IMR-90 (cell line): ENCODE measurements around the gene SATB2. TPM values are rescaled to one million over a fixed set of nuclear protein-coding genes. Genes with fewer than 3 reads are reported as not detected.

Experiments used
- ATAC-seq: fragments of 200-7000 bp; cut with Tn5 transposase; 2 replicates; pipeline ENCODE4 v1.9.1; 2020; ENCODE audit warnings: low read depth, mild to moderate bottlenecking, moderate library complexity
- BruUV-seq: library from RNA; stranded (reverse); fragments of 400-500 nt; replicated peaks from 2 replicates; lab custom pipeline; 2021; lab: Mats Ljungman, UMichigan
- CTCF ChIA-PET: fragments of 300-600 bp; formaldehyde crosslinking; extraction: SDS; loops from one replicate; lab custom pipeline; 2021; ENCODE audit warnings: antibody characterized with exemption; lab: Yijun Ruan, JAX
- POLR2A ChIA-PET: fragments of 300-600 bp; sonication (Branson Sonifier 250); formaldehyde crosslinking; loops from one replicate; lab custom pipeline; 2022; ENCODE audit warnings: antibody characterized with exemption; ENCODE audit not compliant: unreplicated experiment; lab: Charles Lee
- DNase-seq: peaks from one replicate; pipeline ENCODE4 v3.0.0; 2013
- H2AFZ ChIP-seq: replicated peaks from 2 replicates; pipeline ENCODE3; 2013; ENCODE audit warnings: low read length, mild to moderate bottlenecking; ENCODE audit not compliant: poor library complexity
- H2AK5ac ChIP-seq: 2 replicates; pipeline ENCODE4 v1.6.1; 2013; ENCODE audit warnings: low read depth, low read length, inconsistent platforms
- H2AK9ac ChIP-seq: replicated peaks from 2 replicates; pipeline ENCODE3; 2013; ENCODE audit warnings: mild to moderate bottlenecking, low read depth, low read length, moderate library complexity; ENCODE audit not compliant: poor library complexity
- H2BK120ac ChIP-seq: 2 replicates; pipeline ENCODE4 v1.6.1; 2013; ENCODE audit warnings: low read depth, low read length, inconsistent platforms
- H2BK15ac ChIP-seq: 3 replicates; pipeline ENCODE4 v1.6.1; 2013; ENCODE audit warnings: low read depth, low read length, inconsistent platforms
- H2BK20ac ChIP-seq: 2 replicates; pipeline ENCODE4 v1.6.1; 2013; ENCODE audit warnings: low read depth, mild to moderate bottlenecking, inconsistent platforms, low read length, moderate library complexity
- H2BK5ac ChIP-seq: 2 replicates; pipeline ENCODE4 v1.6.1; 2013; ENCODE audit warnings: mild to moderate bottlenecking, low read depth, low read length, inconsistent platforms; ENCODE audit not compliant: poor library complexity, severe bottlenecking
- H3K14ac ChIP-seq: replicated peaks from 2 replicates; pipeline ENCODE4 v1.6.1; 2013; ENCODE audit warnings: low read depth, low read length, inconsistent platforms
- H3K18ac ChIP-seq: 2 replicates; pipeline ENCODE4 v1.6.1; 2013; ENCODE audit warnings: low read depth, low read length, control low read depth
- H3K23ac ChIP-seq: 2 replicates; pipeline ENCODE4 v1.6.1; 2013; ENCODE audit warnings: low read depth, low read length, inconsistent platforms
- H3K27ac ChIP-seq: 2 replicates; pipeline ENCODE4 v1.5.1; 2013; ENCODE audit warnings: mild to moderate bottlenecking, control low read depth, low read length; ENCODE audit not compliant: insufficient read depth
- H3K27me3 ChIP-seq: 2 replicates; pipeline ENCODE4 v1.6.1; 2013; ENCODE audit warnings: low read length; ENCODE audit not compliant: control insufficient read depth, insufficient read depth
- H3K36me3 ChIP-seq: 2 replicates; pipeline ENCODE4 v1.6.1; 2013; ENCODE audit warnings: low read length, mixed read lengths; ENCODE audit not compliant: control insufficient read depth, insufficient read depth
- H3K4ac ChIP-seq: 2 replicates; pipeline ENCODE4 v1.6.1; 2013; ENCODE audit warnings: low read depth, low read length, inconsistent platforms
- H3K4me1 ChIP-seq: 2 replicates; pipeline ENCODE4 v1.6.1; 2013; ENCODE audit warnings: low read length, mixed read lengths; ENCODE audit not compliant: control insufficient read depth, insufficient read depth
- H3K4me2 ChIP-seq: 2 replicates; pipeline ENCODE4 v1.6.1; 2013; ENCODE audit warnings: low read depth, mild to moderate bottlenecking, control low read depth, low read length, moderate library complexity
- H3K4me3 ChIP-seq: 2 replicates; pipeline ENCODE4 v1.5.1; 2013; ENCODE audit warnings: low read depth, mild to moderate bottlenecking, control low read depth, low read length, moderate library complexity; ENCODE audit not compliant: insufficient read depth
- H3K56ac ChIP-seq: 2 replicates; pipeline ENCODE4 v1.6.1; 2013; ENCODE audit warnings: low read length, inconsistent platforms; ENCODE audit not compliant: insufficient read depth; ENCODE audit errors: extremely low read depth
- H3K79me1 ChIP-seq, 2 experiments: 2 replicates each; pipeline ENCODE4 v1.6.1; 2013; ENCODE audit warnings: low read length in 2 of 2, inconsistent platforms in 1 of 2, low read depth in 1 of 2
- H3K9ac ChIP-seq: 2 replicates; pipeline ENCODE4 v1.6.1; 2013; ENCODE audit warnings: low read depth, low read length, control low read depth
- H3K9me1 ChIP-seq: 2 replicates; pipeline ENCODE4 v1.6.1; 2013; ENCODE audit warnings: low read length, inconsistent platforms; ENCODE audit not compliant: insufficient read depth
- H3K9me3 ChIP-seq: 2 replicates; pipeline ENCODE4 v1.6.1; 2013; ENCODE audit warnings: low read length; ENCODE audit not compliant: control insufficient read depth, insufficient read depth
- H4K20me1 ChIP-seq: 2 replicates; pipeline ENCODE4 v1.6.1; 2013; ENCODE audit warnings: low read length, inconsistent platforms; ENCODE audit not compliant: insufficient read depth
- H4K5ac ChIP-seq: 2 replicates; pipeline ENCODE4 v1.6.1; 2013; ENCODE audit warnings: mild to moderate bottlenecking, low read depth, low read length, control low read depth
- H4K8ac ChIP-seq, 2 experiments: 2 replicates each; pipeline ENCODE4 v1.6.1; 2013; ENCODE audit warnings: low read depth in 2 of 2, low read length in 2 of 2, control low read depth in 1 of 2, inconsistent platforms in 1 of 2
- H4K91ac ChIP-seq: 2 replicates; pipeline ENCODE4 v1.6.1; 2013; ENCODE audit warnings: low read depth, low read length, inconsistent platforms; ENCODE audit not compliant: insufficient read depth
- BHLHE40 ChIP-seq: fragments of 150-350 bp; IDR thresholded peaks from 2 replicates; pipeline ENCODE4 v1.6.1; 2016; ENCODE audit warnings: mild to moderate bottlenecking, low read depth, low read length
- CEBPB ChIP-seq: IDR thresholded peaks from 2 replicates; pipeline ENCODE4 v1.6.1; 2012; ENCODE audit warnings: low read depth, low read length, improper control_type of control experiment
- CTCF ChIP-seq: conservative IDR thresholded peaks from 2 replicates; pipeline ENCODE4 v1.5.1; 2012; ENCODE audit warnings: mild to moderate bottlenecking, low read depth, low read length, improper control_type of control experiment
- MAFK ChIP-seq: IDR thresholded peaks from 2 replicates; pipeline ENCODE4 v1.6.1; 2012; ENCODE audit warnings: low read depth, low read length, improper control_type of control experiment
- MAZ ChIP-seq: IDR thresholded peaks from 2 replicates; pipeline ENCODE4 v1.6.1; 2012; ENCODE audit warnings: low read depth, mild to moderate bottlenecking, low read length, improper control_type of control experiment, moderate library complexity, borderline replicate concordance
- MXI1 ChIP-seq: IDR thresholded peaks from 2 replicates; pipeline ENCODE4 v1.6.1; 2012; ENCODE audit warnings: low read depth, mild to moderate bottlenecking, low read length, moderate library complexity, borderline replicate concordance
- NFE2L2 ChIP-seq: fragments of 150-350 bp; IDR thresholded peaks from 2 replicates; pipeline ENCODE4 v1.6.1; 2016; ENCODE audit warnings: low read depth, mild to moderate bottlenecking, low read length
- POLR2A ChIP-seq: IDR thresholded peaks from 2 replicates; pipeline ENCODE4 v1.6.1; 2012; ENCODE audit warnings: mild to moderate bottlenecking, low read depth, low read length
- RCOR1 ChIP-seq: IDR thresholded peaks from 2 replicates; pipeline ENCODE4 v1.6.1; 2012; ENCODE audit warnings: mild to moderate bottlenecking, low read length, improper control_type of control experiment; ENCODE audit not compliant: insufficient replicate concordance
- RFX5 ChIP-seq: IDR thresholded peaks from 2 replicates; pipeline ENCODE4 v1.8.0; 2012; ENCODE audit warnings: low read depth, mild to moderate bottlenecking, low read length, moderate library complexity
- SMC3 ChIP-seq: fragments of 150-350 bp; IDR thresholded peaks from 2 replicates; pipeline ENCODE4 v1.6.1; 2016; ENCODE audit warnings: low read depth, mild to moderate bottlenecking, antibody characterized with exemption, low read length, moderate library complexity
- USF2 ChIP-seq: fragments of 150-350 bp; IDR thresholded peaks from 2 replicates; pipeline ENCODE4 v1.6.1; 2017; ENCODE audit warnings: mild to moderate bottlenecking, antibody characterized with exemption, low read length, low read depth
- whole genome bisulfite sequencing, 2 experiments: methylation state at CpG; one replicate each; pipeline versions ENCODE4 v1.1.5 to v1.1.7; 2013; ENCODE audit warnings: missing lambda C conversion rate in 2 of 2; ENCODE audit not compliant: insufficient read length in 1 of 2; ENCODE audit errors: extremely low coverage in 2 of 2; 5-methylcytosine and 5-hydroxymethylcytosine counted together
- dilution Hi-C: fragments of 300-500 bp; cut with HindIII; formaldehyde crosslinking; loops from one replicate; pipeline ENCODE4 v1.14.3; 2018; ENCODE audit warnings: low sequenced_read_pairs; ENCODE audit not compliant: unreplicated experiment
- in situ Hi-C: fragments of 300-500 bp; cut with MboI; formaldehyde crosslinking; loops from 3 replicates; pipeline ENCODE4 v1.14.3; 2019; ENCODE audit warnings: low sequenced_read_pairs, inconsistent platforms, mixed read lengths
- intact Hi-C: fragments of 100-400 bp; cut with micrococcal nuclease; formaldehyde crosslinking; loops from 2 replicates; pipeline ENCODE4 v1.10.0; 2022
- polyA plus RNA-seq, 3 experiments: library from polyadenylated mRNA; depleted of rRNA; stranded (reverse); fragments of >200 nt; gene quantifications; 2 replicates each; pipeline ENCODE4 v1.2.3, GENCODE V29; 2012; ENCODE audit warnings: low replicate concordance in 1 of 3
- total RNA-seq: library from RNA; depleted of rRNA; stranded (reverse); fragments of >200 nt; gene quantifications from 2 replicates; pipeline ENCODE4 v1.2.3, GENCODE V29; 2012

SATB2 gene
- total and polyA plus RNA-seq, 2 of the 4 experiments (the other 2 are of a cell fraction) = 6.2 to 8.4 TPM

GRCh38 chr2:199329466-199329865, 128.3 kb downstream of the SATB2 start:
- no peak overlapping the region for H2BK15ac ChIP-seq
- 60% methylated on average over 1 of the region's 5 CpGs; no CpG with 5 or more reads in 1 of the 2 experiments for WGBS, 2 experiments
- H3K14ac ChIP-seq = no peak overlapping the region
- ATAC-seq (peak; percentile 60), DNase-seq (peak; percentile 71)
- no peak overlapping the region for H3K18ac ChIP-seq
- H2BK20ac ChIP-seq = no peak overlapping the region
- in situ Hi-C loops (no loop called here), intact Hi-C loops (no loop called here), dilution Hi-C loops (no loop called here)
- no peaks in the 10 kb centered on the region for H3K9me3 ChIP-seq
- no peak overlapping the region for H3K56ac ChIP-seq
- no peak overlapping the region for H2AFZ ChIP-seq
- H2BK5ac ChIP-seq = no peak overlapping the region
- H4K20me1 ChIP-seq = no peaks in the 10 kb centered on the region
- no TSS peak for BruUV-seq
- CTCF ChIA-PET = interaction anchor here (0.7 kb wide), 1 partner anchor 94 kb away, joined by 4 read pairs; no protein-coding TSS in a partner anchor
- POLR2A ChIA-PET = no interaction called here
- no peak overlapping the region for H4K8ac ChIP-seq
- no peaks in the 10 kb centered on the region for H3K4me1 ChIP-seq
- H2AK5ac ChIP-seq = no peak overlapping the region
- H3K79me1 ChIP-seq = no peaks in the 10 kb centered on the region; a peak in 1 of 4 replicates
- no peak overlapping the region for H4K5ac ChIP-seq
- H3K27ac ChIP-seq = no peak overlapping the region
- no peak overlapping the region for H2BK120ac ChIP-seq
- H3K4ac ChIP-seq = no peak overlapping the region
- no peak overlapping the region for H3K4me2 ChIP-seq
- no peaks in the 10 kb centered on the region for H3K27me3 ChIP-seq
- H3K4me3 ChIP-seq = no peak overlapping the region
- no peak overlapping the region for H2AK9ac ChIP-seq
- H3K9me1 ChIP-seq = no peaks in the 10 kb centered on the region
- H3K23ac ChIP-seq = no peak overlapping the region
- peaks cover 8% of the 10 kb centered on the region for H3K36me3 ChIP-seq
- no peak overlapping the region for H3K9ac ChIP-seq
- H4K91ac ChIP-seq = no peak overlapping the region
- TF ChIP-seq MAZ (no peak), SMC3 (no peak), USF2 (no peak), MXI1 (no peak), RCOR1 (no peak), CEBPB (no peak), CTCF (no peak), NFE2L2 (no peak), BHLHE40 (no peak), MAFK (no peak), RFX5 (no peak), POLR2A (no peak)
